Activated CD4-positive, alpha-beta T cell treated with anti-CD3 and anti-CD28 coated beads, Interleukin-2, Interleukin-6, amounts not matched to agents 100 ng/mL and 50 ng/mL, durations not matched to agents 16 hours and 8 hours (primary cell): ENCODE measurements around the gene CDC6.
"Not testable (repeated sequence)": the region's sequence is repeated elsewhere in the genome, so short reads cannot be mapped to it uniquely, and the experiment has no call there.

Source experiments
- DNase-seq: peaks from one replicate; pipeline ENCODE4 v3.0.0-alpha.2; 2020

The CDC6 gene

GRCh38 chr17:40290629-40291280 lies 3.1 kb downstream of the CDC6 start:
- DNase-seq = peak; percentile 56

GRCh38 chr17:40291281-40291664 lies 3.6 kb downstream of the CDC6 start:
- peak; percentile 41 for DNase-seq

DNA sequence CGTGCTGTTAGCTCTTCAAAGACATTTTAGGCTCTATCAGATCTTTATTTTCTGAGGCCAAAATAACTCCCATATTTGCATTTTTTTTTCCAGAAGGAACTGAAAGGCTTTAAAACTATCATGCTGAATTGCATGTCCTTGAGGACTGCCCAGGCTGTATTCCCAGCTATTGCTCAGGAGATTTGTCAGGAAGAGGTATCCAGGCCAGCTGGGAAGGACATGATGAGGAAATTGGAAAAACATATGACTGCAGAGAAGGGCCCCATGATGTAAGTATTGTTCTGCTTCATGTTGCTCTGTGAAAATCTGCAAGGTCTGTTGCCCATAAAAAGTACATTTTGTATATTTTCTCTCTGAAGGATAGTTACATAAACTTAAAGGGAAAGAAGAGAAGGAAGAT lies 5.7 kb downstream of the CDC6 start:
- DNase-seq = no peak

- no peak for DNase-seq
Measured at GRCh38 chr17:40295488-40296436, 8.1 kb downstream of the CDC6 start.

GRCh38 chr17:40297511-40297910 lies 9.8 kb downstream of the CDC6 start:
- no peak for DNase-seq

- DNase-seq = no peak
Measured at GRCh38 chr17:40298726-40299125, 11.0 kb downstream of the CDC6 start.

- not testable (repeated sequence) for DNase-seq
Measured at GRCh38 chr17:40299159-40299757, 11.6 kb downstream of the CDC6 start.

- no peak for DNase-seq
Measured at GRCh38 chr17:40301315-40301714, 13.6 kb downstream of the CDC6 start.

DNA sequence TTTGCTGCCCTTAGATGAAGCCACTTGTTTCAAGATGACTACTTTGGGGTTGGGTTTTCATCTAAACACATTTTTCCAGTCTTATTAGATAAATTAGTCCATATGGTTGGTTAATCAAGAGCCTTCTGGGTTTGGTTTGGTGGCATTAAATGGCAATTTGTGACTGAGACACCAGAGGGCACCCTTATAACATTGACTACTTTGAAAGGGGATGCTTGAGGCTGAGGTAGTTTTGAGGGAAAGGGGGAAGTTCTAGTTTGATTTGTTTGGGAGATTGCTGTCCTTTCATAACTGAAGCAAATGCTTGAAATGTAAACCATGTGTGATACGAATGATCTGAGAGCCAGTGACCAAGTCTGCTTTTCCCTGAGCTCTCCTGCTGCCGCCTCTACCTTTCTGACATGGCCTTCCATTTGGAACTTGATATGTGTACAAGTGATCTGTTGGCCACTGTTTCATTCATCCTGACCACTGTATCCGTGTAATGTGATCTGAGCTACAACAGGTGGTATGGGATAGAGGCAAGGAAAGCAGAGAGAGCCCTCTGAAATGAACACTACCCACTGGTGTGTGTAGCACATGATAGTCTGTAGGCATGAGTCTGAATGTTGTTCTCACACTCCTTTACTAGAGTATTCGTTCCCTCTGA lies 15.5 kb downstream of the CDC6 start:
- DNase-seq = peak; percentile 54

DNA sequence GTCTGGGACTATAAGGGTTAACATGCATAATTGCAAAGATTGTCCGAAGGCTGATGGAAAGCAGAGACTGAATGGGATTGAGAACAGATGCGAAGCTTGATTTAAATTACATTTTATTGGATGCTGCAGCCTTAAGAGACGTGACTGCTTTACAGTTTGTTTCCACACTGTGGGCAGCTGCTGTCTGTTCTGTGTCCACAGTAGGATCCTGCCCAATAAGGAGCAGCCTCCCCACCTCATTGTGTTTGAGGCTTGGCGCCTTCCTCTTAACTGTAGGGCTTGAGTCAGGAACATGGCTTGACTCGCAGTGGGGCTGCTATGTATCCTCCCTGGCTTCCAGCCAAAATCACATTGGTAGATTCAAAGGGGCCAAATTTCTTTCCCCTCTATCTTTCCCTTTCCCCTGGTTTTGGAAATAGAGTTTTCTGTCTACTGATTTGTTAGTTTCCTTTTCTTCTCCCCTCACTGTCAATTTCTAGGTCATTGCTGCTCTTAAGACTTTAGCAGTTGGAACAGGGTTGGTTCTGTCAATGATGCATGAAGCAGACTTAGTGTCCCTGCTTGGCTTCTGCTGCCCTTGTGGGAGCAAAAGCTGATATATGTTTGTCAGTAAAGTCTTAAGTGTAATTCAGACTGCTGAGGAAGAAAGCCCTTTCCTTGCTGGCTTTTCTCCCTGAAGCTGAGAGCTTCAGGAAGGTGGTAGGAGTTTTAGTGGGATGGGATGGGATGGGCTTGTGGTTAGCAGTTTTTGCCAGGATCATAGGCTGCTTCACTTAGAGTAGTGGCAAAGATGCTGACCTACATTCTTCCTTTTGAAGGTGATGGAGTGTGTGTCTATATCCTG lies 16.3 kb downstream of the CDC6 start:
- DNase-seq = no peak

GRCh38 chr17:40304552-40304863 lies 16.8 kb downstream of the CDC6 start:
- not testable (repeated sequence) for DNase-seq

DNA sequence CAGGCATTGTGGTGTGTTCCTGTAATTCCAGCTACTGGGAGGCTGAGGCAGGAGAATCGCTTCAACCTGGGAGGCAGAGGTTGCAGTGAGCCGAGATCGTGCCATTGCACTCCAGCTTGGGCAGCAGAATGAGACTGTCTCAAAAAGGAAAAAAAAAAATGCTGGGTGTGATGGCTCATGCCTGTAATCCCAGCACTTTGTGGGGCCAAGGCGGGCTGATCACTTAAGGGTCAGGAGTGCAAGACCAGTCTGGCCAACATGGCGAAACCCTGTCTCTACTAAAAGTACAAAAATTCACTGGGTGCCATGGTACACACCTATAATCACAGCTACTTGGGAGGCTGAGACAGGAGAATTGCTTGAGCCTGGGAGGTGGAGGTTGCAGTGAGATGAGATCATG lies 17.2 kb downstream of the CDC6 start:
- not testable (repeated sequence) for DNase-seq

- no peak for DNase-seq
Measured at GRCh38 chr17:40306395-40306794, 18.7 kb downstream of the CDC6 start.

GRCh38 chr17:40307001-40307730 lies 19.5 kb downstream of the CDC6 start:
- DNase-seq = no peak

GRCh38 chr17:40307740-40308239 lies 20.1 kb downstream of the CDC6 start:
- no peak for DNase-seq

- no peak for DNase-seq
Measured at GRCh38 chr17:40309031-40309948, 21.6 kb downstream of the CDC6 start, which contains the start of gene RARA. TSS of gene RARA (plus strand) at chr17:40309180. CDS start at chr17:40331219, 22,039 bp downstream.

- DNase-seq = no peak
Measured at GRCh38 chr17:40309949-40310510, 22.4 kb downstream of the CDC6 start.

- no peak for DNase-seq
Measured at GRCh38 chr17:40310882-40311391, 23.3 kb downstream of the CDC6 start.

DNA sequence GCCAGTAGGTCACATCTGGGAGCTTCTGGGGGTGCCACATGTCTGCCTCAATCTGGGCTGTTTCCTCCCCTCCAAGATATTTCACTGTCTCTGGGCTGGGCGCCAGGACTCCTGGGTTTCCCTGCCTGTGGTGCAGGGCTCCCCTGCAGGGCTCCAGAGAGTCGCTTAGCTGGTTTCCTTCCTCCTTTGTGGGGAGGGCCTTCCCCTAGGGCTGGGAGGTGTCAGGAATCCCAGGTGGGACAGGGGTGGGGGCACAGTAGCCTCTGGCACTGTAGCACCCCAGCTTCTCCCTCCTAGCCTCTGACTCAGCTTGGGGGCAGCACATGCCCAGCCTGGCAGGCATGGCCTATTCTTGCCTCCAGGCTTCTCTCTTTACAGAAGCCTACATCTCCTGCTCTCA lies 23.9 kb downstream of the CDC6 start:
- DNase-seq = no peak
